GM12801 (cell line): ENCODE results near the gene ATRNL1.

Source experiments
- TF ChIP-seq, protein P1 (sequence below): IDR thresholded peaks from one replicate; pipeline ENCODE4 v1.5.1; 2011; ENCODE audit warnings: control low read depth; ENCODE audit not compliant: insufficient read length; ENCODE audit errors: extremely low read depth

ATRNL1 gene

DNA sequence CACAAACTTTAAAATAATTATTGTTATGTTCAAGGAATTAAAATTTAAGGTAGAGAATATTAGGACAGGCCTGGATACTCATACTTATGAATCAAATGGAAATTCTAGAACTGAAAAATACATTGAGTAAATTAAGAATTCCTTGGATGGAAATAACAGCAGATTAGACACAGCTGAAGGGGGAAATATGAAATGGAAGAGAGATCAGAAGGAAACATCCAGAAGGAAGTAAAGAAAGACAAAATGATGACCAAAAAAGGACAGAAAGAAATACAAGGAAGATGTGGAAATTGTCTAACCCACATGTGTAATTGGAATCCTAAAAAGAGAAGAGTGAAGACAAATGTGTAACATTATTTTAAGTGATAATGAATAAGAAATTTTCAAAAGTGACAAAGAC, 128.9 kb downstream of the ATRNL1 start:
- TF ChIP-seq, protein P1, sequence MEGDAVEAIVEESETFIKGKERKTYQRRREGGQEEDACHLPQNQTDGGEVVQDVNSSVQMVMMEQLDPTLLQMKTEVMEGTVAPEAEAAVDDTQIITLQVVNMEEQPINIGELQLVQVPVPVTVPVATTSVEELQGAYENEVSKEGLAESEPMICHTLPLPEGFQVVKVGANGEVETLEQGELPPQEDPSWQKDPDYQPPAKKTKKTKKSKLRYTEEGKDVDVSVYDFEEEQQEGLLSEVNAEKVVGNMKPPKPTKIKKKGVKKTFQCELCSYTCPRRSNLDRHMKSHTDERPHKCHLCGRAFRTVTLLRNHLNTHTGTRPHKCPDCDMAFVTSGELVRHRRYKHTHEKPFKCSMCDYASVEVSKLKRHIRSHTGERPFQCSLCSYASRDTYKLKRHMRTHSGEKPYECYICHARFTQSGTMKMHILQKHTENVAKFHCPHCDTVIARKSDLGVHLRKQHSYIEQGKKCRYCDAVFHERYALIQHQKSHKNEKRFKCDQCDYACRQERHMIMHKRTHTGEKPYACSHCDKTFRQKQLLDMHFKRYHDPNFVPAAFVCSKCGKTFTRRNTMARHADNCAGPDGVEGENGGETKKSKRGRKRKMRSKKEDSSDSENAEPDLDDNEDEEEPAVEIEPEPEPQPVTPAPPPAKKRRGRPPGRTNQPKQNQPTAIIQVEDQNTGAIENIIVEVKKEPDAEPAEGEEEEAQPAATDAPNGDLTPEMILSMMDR: no peak

DNA sequence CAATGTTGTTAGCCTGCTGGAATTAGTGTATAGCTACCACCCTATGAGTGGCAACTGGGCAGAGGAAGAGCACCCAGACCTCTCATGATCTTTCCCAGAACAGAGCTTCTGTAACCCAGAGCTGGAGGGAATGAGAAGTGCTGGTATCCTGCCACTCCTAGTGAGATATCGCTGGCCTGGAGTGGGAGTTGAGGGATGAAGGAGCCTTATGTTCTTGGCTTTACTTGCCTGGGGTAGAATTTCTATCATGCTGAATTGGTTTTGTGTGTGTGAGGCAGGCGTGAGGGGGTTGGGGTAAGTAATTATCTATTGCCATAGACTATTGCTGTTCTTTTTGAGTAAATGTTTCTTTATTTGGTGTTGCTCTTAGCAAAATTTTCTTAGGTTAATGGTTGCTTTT, 146.6 kb downstream of the ATRNL1 start:
- TF ChIP-seq, protein P1: no peak

- TF ChIP-seq, protein P1: no peak
These were observed 157.6 kb downstream of the ATRNL1 start for GRCh38 chr10:115250784-115251183.

GRCh38 chr10:115272482-115272881, 179.3 kb downstream of the ATRNL1 start:
- TF ChIP-seq, protein P1: no peak

DNA sequence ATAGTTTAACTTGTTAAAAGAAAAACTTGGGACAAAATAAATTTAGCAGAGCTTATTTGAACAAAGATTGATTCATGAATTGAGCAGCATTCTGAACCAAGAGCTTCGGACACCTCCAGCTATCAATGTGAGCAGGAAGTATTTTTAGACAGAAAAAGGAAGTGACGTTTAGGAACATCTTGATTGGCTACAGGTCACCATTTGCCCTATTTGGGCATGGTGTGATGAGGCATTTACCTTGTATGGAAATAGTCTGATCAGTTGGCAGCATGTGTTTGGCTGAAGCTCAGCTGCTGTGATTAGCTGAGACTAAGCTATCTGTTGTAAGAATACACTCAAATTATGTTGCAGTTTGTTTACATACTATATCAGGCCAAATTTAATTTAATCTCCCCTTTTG, 185.1 kb downstream of the ATRNL1 start:
- TF ChIP-seq, protein P1: no peak

- TF ChIP-seq, protein P1: no peak
These were observed 202.1 kb downstream of the ATRNL1 start for GRCh38 chr10:115295213-115295805.

DNA sequence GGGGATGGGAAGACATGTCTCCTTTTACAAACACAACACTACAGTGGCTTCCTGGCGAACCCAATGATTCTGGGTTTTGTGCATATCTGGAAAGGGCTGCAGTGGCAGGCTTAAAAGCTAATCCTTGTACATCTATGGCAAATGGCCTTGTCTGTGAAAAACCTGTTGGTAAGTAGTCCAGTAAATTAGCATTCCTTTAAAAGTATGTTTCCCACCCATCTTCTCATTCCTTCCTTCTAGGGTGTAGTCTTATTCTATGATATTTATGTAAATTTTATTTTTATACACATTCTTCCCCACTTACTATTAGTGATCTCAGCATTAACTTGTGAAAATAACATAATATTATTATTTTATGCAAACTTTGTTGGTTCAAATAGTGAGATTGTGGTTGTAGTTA, 206.9 kb downstream of the ATRNL1 start:
- TF ChIP-seq, protein P1: no peak
